ENCODE results near the gene KCNK15. TPM values are rescaled to one million over a fixed set of nuclear protein-coding genes. Genes with fewer than 3 reads are reported as not detected.
"Not testable (repeated sequence)": the region's sequence is repeated elsewhere in the genome, so short reads cannot be mapped to it uniquely, and the experiment has no call there.

KCNK15 gene
- polyA plus RNA-seq, 6 donors from 2014 or later: not detected

GRCh38 chr20:44762466-44763140 is 16.9 kb downstream of the KCNK15 start:
- Mint-ChIP-seq H3K27me3 (peaks cover 13 to 55% (median 38%) of the 10 kb centered on the region in 3 donors), H3K27ac (peak overlapping the region in 1 of 6 donors; percentile 21), H3K4me1 (peaks cover 0 to 3% (median 0%) of the 10 kb centered on the region in 3 donors), H3K9me3 (peaks cover 0 to 2% (median 0%) of the 10 kb centered on the region in 7 donors), H3K36me3 (no peaks in the 10 kb centered on the region), H3K4me3 (no peak overlapping the region)
- DNase-seq: no peak
- ATAC-seq (ENCODE audit: low read depth in 2 of 2): no peak

GRCh38 chr20:44763798-44764197 is 18.1 kb downstream of the KCNK15 start:
- H3K4me3 Mint-ChIP-seq; H3K9me3 Mint-ChIP-seq; H3K27ac Mint-ChIP-seq; DNase-seq; H3K4me1 Mint-ChIP-seq; H3K36me3 Mint-ChIP-seq; ATAC-seq (ENCODE audit: low read depth in 2 of 2): not testable (repeated sequence)
- H3K27me3 Mint-ChIP-seq: peaks cover 17 to 49% (median 33%) of the 10 kb centered on the region in 3 donors

GRCh38 chr20:44765091-44765490 is 19.4 kb downstream of the KCNK15 start:
- DNase-seq (no peak), ATAC-seq (ENCODE audit: low read depth in 2 of 2) (no peak)
- Mint-ChIP-seq H3K4me1 (peaks cover 0 to 14% (median 7%) of the 10 kb centered on the region in 3 donors), H3K27ac (peak overlapping the region in 1 of 6 donors; percentile 14), H3K4me3 (no peak overlapping the region), H3K36me3 (no peaks in the 10 kb centered on the region), H3K27me3 (peaks cover 23 to 43% (median 28%) of the 10 kb centered on the region in 3 donors), H3K9me3 (peaks cover 0 to 2% (median 0%) of the 10 kb centered on the region in 7 donors)

- Mint-ChIP-seq H3K4me3 (peak overlapping the region in 1 of 8 donors; percentile 52), H3K9me3 (peaks cover 0 to 2% (median 0%) of the 10 kb centered on the region in 7 donors), H3K27me3 (peaks cover 24 to 40% (median 27%) of the 10 kb centered on the region in 3 donors), H3K36me3 (no peaks in the 10 kb centered on the region), H3K4me1 (peaks cover 0 to 14% (median 7%) of the 10 kb centered on the region in 3 donors), H3K27ac (peak overlapping the region in 1 of 6 donors; percentile 49)
- no peak for DNase-seq
- no peak for ATAC-seq (ENCODE audit: low read depth in 2 of 2)
Observed at GRCh38 chr20:44765701-44766347, 20.2 kb downstream of the KCNK15 start.

GRCh38 chr20:44768256-44768655 is 22.6 kb downstream of the KCNK15 start:
- DNase-seq: no peak
- ATAC-seq (ENCODE audit: low read depth in 2 of 2): no peak
- Mint-ChIP-seq H3K9me3 (peaks cover 0 to 2% (median 0%) of the 10 kb centered on the region in 7 donors), H3K27me3 (peaks cover 25 to 36% (median 34%) of the 10 kb centered on the region in 3 donors), H3K4me3 (no peak overlapping the region), H3K27ac (no peak overlapping the region), H3K4me1 (peaks cover 0 to 14% (median 7%) of the 10 kb centered on the region in 3 donors), H3K36me3 (no peaks in the 10 kb centered on the region)

- Mint-ChIP-seq H3K27me3 (peaks cover 25 to 31% (median 27%) of the 10 kb centered on the region in 3 donors), H3K9me3 (peaks cover 0 to 2% (median 0%) of the 10 kb centered on the region in 7 donors), H3K36me3 (no peaks in the 10 kb centered on the region), H3K4me1 (peaks cover 0 to 14% (median 7%) of the 10 kb centered on the region in 3 donors), H3K4me3 (no peak overlapping the region), H3K27ac (peak overlapping the region in 1 of 6 donors; percentile 48)
- ATAC-seq (ENCODE audit: low read depth in 2 of 2): peak; percentile 41 to 51
- no peak for DNase-seq
Observed at GRCh38 chr20:44768854-44769480, 23.3 kb downstream of the KCNK15 start.

- Mint-ChIP-seq H3K4me3 (no peak overlapping the region), H3K4me1 (peaks cover 0 to 14% (median 7%) of the 10 kb centered on the region in 3 donors), H3K27me3 (peaks cover 22 to 26% (median 25%) of the 10 kb centered on the region in 3 donors), H3K36me3 (no peaks in the 10 kb centered on the region), H3K27ac (no peak overlapping the region), H3K9me3 (peaks cover 0 to 2% (median 0%) of the 10 kb centered on the region in 7 donors)
- DNase-seq (no peak), ATAC-seq (ENCODE audit: low read depth in 2 of 2) (no peak)
Observed at GRCh38 chr20:44769481-44769863, 23.8 kb downstream of the KCNK15 start.

- H3K4me1 Mint-ChIP-seq: peaks cover 0 to 14% (median 7%) of the 10 kb centered on the region in 3 donors
- H3K9me3 Mint-ChIP-seq: no peaks in the 10 kb centered on the region
- no peak overlapping the region for H3K4me3 Mint-ChIP-seq
Observed at GRCh38 chr20:44770484-44771171, 25.0 kb downstream of the KCNK15 start.

GRCh38 chr20:44771172-44771535 is 25.5 kb downstream of the KCNK15 start:
- no peaks in the 10 kb centered on the region for H3K36me3 Mint-ChIP-seq
- H3K4me3 Mint-ChIP-seq: no peak overlapping the region
- ATAC-seq (ENCODE audit: low read depth in 2 of 2) (no peak), DNase-seq (no peak)
- H3K9me3 Mint-ChIP-seq: no peaks in the 10 kb centered on the region
- H3K27me3 Mint-ChIP-seq: peaks cover 15 to 26% (median 24%) of the 10 kb centered on the region in 3 donors
- no peak overlapping the region for H3K27ac Mint-ChIP-seq
- H3K4me1 Mint-ChIP-seq: peaks cover 0 to 14% (median 7%) of the 10 kb centered on the region in 3 donors

More at GRCh38 chr20:44770484-44771171, 25.0 kb downstream of the KCNK15 start:
- Mint-ChIP-seq H3K27me3 (peaks cover 17 to 26% (median 25%) of the 10 kb centered on the region in 3 donors), H3K36me3 (no peaks in the 10 kb centered on the region), H3K27ac (no peak overlapping the region)
- ATAC-seq (ENCODE audit: low read depth in 2 of 2) (no peak), DNase-seq (no peak)

- Mint-ChIP-seq H3K9me3 (no peaks in the 10 kb centered on the region), H3K4me3 (no peak overlapping the region), H3K4me1 (peaks cover 0 to 14% (median 7%) of the 10 kb centered on the region in 3 donors), H3K27ac (no peak overlapping the region), H3K36me3 (no peaks in the 10 kb centered on the region), H3K27me3 (peaks cover 15 to 31% (median 24%) of the 10 kb centered on the region in 3 donors)
- DNase-seq (no peak), ATAC-seq (ENCODE audit: low read depth in 2 of 2) (no peak)
Observed at GRCh38 chr20:44772636-44773035, 27.0 kb downstream of the KCNK15 start.

- DNase-seq: no peak
- no peaks in the 10 kb centered on the region for H3K9me3 Mint-ChIP-seq
- ATAC-seq (ENCODE audit: low read depth in 2 of 2): no peak
Observed at GRCh38 chr20:44773070-44773829, 27.6 kb downstream of the KCNK15 start.

GRCh38 chr20:44776980-44777379 is 31.3 kb downstream of the KCNK15 start:
- H3K9me3 Mint-ChIP-seq: peaks cover 0 to 5% (median 0%) of the 10 kb centered on the region in 7 donors
- ATAC-seq (ENCODE audit: low read depth in 2 of 2): no peak
- no peak overlapping the region for H3K4me3 Mint-ChIP-seq
- H3K4me1 Mint-ChIP-seq: no peaks in the 10 kb centered on the region
- H3K27me3 Mint-ChIP-seq: peaks cover 24 to 41% (median 34%) of the 10 kb centered on the region in 3 donors
- no peak overlapping the region for H3K27ac Mint-ChIP-seq
- no peak for DNase-seq
- no peaks in the 10 kb centered on the region for H3K36me3 Mint-ChIP-seq

More at GRCh38 chr20:44773070-44773829, 27.6 kb downstream of the KCNK15 start:
- Mint-ChIP-seq H3K36me3 (no peaks in the 10 kb centered on the region), H3K27me3 (peaks cover 15 to 31% (median 24%) of the 10 kb centered on the region in 3 donors), H3K4me3 (no peak overlapping the region), H3K27ac (no peak overlapping the region), H3K4me1 (peaks cover 0 to 14% (median 7%) of the 10 kb centered on the region in 3 donors)

Measured in naive B cell (primary cell).